GM23338 (cell line): ENCODE measurements around the gene EHF. TPM values are rescaled to one million over a fixed set of nuclear protein-coding genes. Genes with fewer than 3 reads are reported as not detected.
A peak's percentile ranks its signal among the peaks of the same experiment; 100 is the strongest.

ENCODE experiments used
- ATAC-seq: fragments of 200-7000 bp; cut with Tn5 transposase; 3 replicates; pipeline ENCODE4 v1.9.1; 2020
- DNase-seq: peaks from one replicate; pipeline ENCODE4 v3.0.0-alpha.2; 2015; ENCODE audit warnings: low spot score
- H2AFZ ChIP-seq: fragments of 200-600 bp; sonication (generic); 2 replicates; pipeline ENCODE4 v1.8.0; 2016; ENCODE audit warnings: antibody characterized with exemption, mild to moderate bottlenecking, moderate library complexity
- H3F3A ChIP-seq: fragments of 200-600 bp; sonication (generic); replicated peaks from 2 replicates; pipeline ENCODE4 v1.8.0; 2017; ENCODE audit warnings: antibody characterized with exemption, mixed run types, low read depth
- H3K27ac ChIP-seq: fragments of 200-600 bp; sonication (generic); 2 replicates; pipeline ENCODE4 v1.6.1; 2016; ENCODE audit warnings: low read depth
- H3K27me3 ChIP-seq: fragments of 200-600 bp; sonication (generic); 2 replicates; pipeline ENCODE4 v1.8.0; 2016; ENCODE audit warnings: mild to moderate bottlenecking, mixed run types, moderate library complexity; ENCODE audit not compliant: insufficient read depth
- H3K36me3 ChIP-seq: fragments of 200-600 bp; sonication (generic); 2 replicates; pipeline ENCODE4 v1.8.0; 2016; ENCODE audit warnings: mild to moderate bottlenecking; ENCODE audit not compliant: insufficient read depth
- H3K4me1 ChIP-seq: fragments of 200-600 bp; sonication (generic); 2 replicates; pipeline ENCODE4 v1.8.0; 2016; ENCODE audit warnings: mild to moderate bottlenecking, moderate library complexity; ENCODE audit not compliant: insufficient read depth
- H3K4me2 ChIP-seq: fragments of 200-600 bp; sonication (generic); 2 replicates; pipeline ENCODE4 v1.7.1; 2017; ENCODE audit warnings: mixed run types
- H3K4me3 ChIP-seq: fragments of 200-600 bp; sonication (generic); 2 replicates; pipeline ENCODE4 v1.6.1; 2016; ENCODE audit warnings: mixed run types
- H3K79me2 ChIP-seq: fragments of 200-600 bp; sonication (generic); replicated peaks from 2 replicates; pipeline ENCODE4 v1.8.0; 2017; ENCODE audit warnings: mild to moderate bottlenecking; ENCODE audit not compliant: insufficient read depth
- H3K9me2 ChIP-seq: fragments of 200-600 bp; sonication (generic); 2 replicates; pipeline ENCODE4 v1.8.0; 2017; ENCODE audit not compliant: insufficient read depth
- H4K20me1 ChIP-seq: fragments of 200-600 bp; sonication (generic); replicated peaks from 2 replicates; pipeline ENCODE4 v1.8.0; 2017; ENCODE audit warnings: mild to moderate bottlenecking; ENCODE audit not compliant: insufficient read depth
- H3K27ac Mint-ChIP-seq: 2 replicates; pipeline ENCODE4 v1.8.0; 2020; ENCODE audit warnings: inconsistent platforms, mild to moderate bottlenecking, moderate library complexity, mixed read lengths
- H3K27me3 Mint-ChIP-seq: 3 replicates; pipeline ENCODE4 v1.8.0; 2022; ENCODE audit warnings: low read depth, mild to moderate bottlenecking, moderate library complexity, mixed read lengths, inconsistent platforms; ENCODE audit not compliant: insufficient read depth, poor library complexity
- H3K36me3 Mint-ChIP-seq: 3 replicates; pipeline ENCODE4 v1.8.0; 2021; ENCODE audit warnings: low read depth, mild to moderate bottlenecking, inconsistent platforms, moderate library complexity, mixed read lengths
- H3K4me1 Mint-ChIP-seq: 3 replicates; pipeline ENCODE4 v1.8.0; 2020; ENCODE audit warnings: mild to moderate bottlenecking, inconsistent platforms, mixed read lengths
- H3K4me3 Mint-ChIP-seq: 3 replicates; pipeline ENCODE4 v1.8.0; 2021; ENCODE audit warnings: moderate library complexity, mild to moderate bottlenecking, inconsistent platforms, mixed read lengths
- H3K9me3 Mint-ChIP-seq: 3 replicates; pipeline ENCODE4 v1.8.0; 2020; ENCODE audit warnings: moderate library complexity, mild to moderate bottlenecking, inconsistent platforms, mixed read lengths
- STAT1 ChIP-seq: IDR thresholded peaks from one replicate; pipeline ENCODE4 v1.6.1; 2016; ENCODE audit warnings: antibody characterized with exemption; ENCODE audit not compliant: unreplicated experiment
- ZNF331 ChIP-seq: fragments of 250-450 bp; sonication (Bioruptor Pico); IDR thresholded peaks from 2 replicates; pipeline ENCODE4 v1.5.0; 2020; ENCODE audit warnings: low read depth, mild to moderate bottlenecking, moderate library complexity
- polyA plus RNA-seq: library from polyadenylated mRNA; unstranded; fragments of >200 nt; fragmentation: Nextera tagmentation; extraction: Ambion mirVana; gene quantifications from 2 replicates; pipeline ENCODE4 v1.2.1, GENCODE V29; 2016
- total RNA-seq: library from RNA; depleted of rRNA; stranded (reverse); fragments of >200 nt; shearing (Covaris generic); gene quantifications from 2 replicates; pipeline ENCODE4 v1.2.3, GENCODE V29; 2014
- TF ChIP-seq, protein P1 (sequence below), 2 experiments: fragments of 200-600 bp in 1 of 2; sonication (generic) in 1 of 2; conservative IDR thresholded peaks; 2 replicates each; pipeline versions ENCODE4 v1.5.1 to v1.6.1; 2016 to 2017; ENCODE audit warnings: antibody characterized with exemption in 2 of 2, low read depth in 2 of 2, mild to moderate bottlenecking in 2 of 2, moderate library complexity in 1 of 2
- TF ChIP-seq, protein P2 (sequence below): IDR thresholded peaks from one replicate; pipeline ENCODE4 v1.6.1; 2018; ENCODE audit warnings: antibody characterized with exemption; ENCODE audit not compliant: unreplicated experiment
- TF ChIP-seq, protein P3 (sequence below): IDR thresholded peaks from 2 replicates; pipeline ENCODE4 v1.6.1; 2016; ENCODE audit warnings: antibody characterized with exemption

Gene EHF
- total and polyA plus RNA-seq, 2 experiments from 2014 or later, result not detected

DNA sequence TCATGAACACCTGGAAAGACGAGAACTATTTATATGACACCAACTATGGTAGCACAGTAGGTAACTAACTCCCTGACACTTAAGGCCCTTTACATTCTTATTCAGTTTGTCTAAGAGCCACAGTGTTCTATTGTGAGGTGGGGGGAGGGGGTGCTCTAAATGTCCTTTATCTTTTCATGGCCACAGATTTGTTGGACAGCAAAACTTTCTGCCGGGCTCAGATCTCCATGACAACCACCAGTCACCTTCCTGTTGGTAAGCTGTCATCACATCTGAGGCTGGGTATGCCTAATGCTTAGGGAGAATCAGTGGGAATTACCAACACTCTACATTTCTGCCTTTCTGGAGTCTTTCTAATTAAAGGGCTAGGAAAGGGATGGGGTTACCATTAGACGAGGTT, 30.7 kb downstream of the EHF start (continued):
- TF ChIP-seq, protein P1, sequence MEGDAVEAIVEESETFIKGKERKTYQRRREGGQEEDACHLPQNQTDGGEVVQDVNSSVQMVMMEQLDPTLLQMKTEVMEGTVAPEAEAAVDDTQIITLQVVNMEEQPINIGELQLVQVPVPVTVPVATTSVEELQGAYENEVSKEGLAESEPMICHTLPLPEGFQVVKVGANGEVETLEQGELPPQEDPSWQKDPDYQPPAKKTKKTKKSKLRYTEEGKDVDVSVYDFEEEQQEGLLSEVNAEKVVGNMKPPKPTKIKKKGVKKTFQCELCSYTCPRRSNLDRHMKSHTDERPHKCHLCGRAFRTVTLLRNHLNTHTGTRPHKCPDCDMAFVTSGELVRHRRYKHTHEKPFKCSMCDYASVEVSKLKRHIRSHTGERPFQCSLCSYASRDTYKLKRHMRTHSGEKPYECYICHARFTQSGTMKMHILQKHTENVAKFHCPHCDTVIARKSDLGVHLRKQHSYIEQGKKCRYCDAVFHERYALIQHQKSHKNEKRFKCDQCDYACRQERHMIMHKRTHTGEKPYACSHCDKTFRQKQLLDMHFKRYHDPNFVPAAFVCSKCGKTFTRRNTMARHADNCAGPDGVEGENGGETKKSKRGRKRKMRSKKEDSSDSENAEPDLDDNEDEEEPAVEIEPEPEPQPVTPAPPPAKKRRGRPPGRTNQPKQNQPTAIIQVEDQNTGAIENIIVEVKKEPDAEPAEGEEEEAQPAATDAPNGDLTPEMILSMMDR (conservative IDR thresholded peaks at IDR 0.05; ENCODE audit: low read depth in 2 of 2), result no peak
- TF ChIP-seq, protein P2, sequence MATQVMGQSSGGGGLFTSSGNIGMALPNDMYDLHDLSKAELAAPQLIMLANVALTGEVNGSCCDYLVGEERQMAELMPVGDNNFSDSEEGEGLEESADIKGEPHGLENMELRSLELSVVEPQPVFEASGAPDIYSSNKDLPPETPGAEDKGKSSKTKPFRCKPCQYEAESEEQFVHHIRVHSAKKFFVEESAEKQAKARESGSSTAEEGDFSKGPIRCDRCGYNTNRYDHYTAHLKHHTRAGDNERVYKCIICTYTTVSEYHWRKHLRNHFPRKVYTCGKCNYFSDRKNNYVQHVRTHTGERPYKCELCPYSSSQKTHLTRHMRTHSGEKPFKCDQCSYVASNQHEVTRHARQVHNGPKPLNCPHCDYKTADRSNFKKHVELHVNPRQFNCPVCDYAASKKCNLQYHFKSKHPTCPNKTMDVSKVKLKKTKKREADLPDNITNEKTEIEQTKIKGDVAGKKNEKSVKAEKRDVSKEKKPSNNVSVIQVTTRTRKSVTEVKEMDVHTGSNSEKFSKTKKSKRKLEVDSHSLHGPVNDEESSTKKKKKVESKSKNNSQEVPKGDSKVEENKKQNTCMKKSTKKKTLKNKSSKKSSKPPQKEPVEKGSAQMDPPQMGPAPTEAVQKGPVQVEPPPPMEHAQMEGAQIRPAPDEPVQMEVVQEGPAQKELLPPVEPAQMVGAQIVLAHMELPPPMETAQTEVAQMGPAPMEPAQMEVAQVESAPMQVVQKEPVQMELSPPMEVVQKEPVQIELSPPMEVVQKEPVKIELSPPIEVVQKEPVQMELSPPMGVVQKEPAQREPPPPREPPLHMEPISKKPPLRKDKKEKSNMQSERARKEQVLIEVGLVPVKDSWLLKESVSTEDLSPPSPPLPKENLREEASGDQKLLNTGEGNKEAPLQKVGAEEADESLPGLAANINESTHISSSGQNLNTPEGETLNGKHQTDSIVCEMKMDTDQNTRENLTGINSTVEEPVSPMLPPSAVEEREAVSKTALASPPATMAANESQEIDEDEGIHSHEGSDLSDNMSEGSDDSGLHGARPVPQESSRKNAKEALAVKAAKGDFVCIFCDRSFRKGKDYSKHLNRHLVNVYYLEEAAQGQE, result no peak
- TF ChIP-seq ZNF331 (CRISPR knock-in tag), result no peak
- TF ChIP-seq, protein P3, sequence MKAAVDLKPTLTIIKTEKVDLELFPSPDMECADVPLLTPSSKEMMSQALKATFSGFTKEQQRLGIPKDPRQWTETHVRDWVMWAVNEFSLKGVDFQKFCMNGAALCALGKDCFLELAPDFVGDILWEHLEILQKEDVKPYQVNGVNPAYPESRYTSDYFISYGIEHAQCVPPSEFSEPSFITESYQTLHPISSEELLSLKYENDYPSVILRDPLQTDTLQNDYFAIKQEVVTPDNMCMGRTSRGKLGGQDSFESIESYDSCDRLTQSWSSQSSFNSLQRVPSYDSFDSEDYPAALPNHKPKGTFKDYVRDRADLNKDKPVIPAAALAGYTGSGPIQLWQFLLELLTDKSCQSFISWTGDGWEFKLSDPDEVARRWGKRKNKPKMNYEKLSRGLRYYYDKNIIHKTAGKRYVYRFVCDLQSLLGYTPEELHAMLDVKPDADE, result no peak

DNA sequence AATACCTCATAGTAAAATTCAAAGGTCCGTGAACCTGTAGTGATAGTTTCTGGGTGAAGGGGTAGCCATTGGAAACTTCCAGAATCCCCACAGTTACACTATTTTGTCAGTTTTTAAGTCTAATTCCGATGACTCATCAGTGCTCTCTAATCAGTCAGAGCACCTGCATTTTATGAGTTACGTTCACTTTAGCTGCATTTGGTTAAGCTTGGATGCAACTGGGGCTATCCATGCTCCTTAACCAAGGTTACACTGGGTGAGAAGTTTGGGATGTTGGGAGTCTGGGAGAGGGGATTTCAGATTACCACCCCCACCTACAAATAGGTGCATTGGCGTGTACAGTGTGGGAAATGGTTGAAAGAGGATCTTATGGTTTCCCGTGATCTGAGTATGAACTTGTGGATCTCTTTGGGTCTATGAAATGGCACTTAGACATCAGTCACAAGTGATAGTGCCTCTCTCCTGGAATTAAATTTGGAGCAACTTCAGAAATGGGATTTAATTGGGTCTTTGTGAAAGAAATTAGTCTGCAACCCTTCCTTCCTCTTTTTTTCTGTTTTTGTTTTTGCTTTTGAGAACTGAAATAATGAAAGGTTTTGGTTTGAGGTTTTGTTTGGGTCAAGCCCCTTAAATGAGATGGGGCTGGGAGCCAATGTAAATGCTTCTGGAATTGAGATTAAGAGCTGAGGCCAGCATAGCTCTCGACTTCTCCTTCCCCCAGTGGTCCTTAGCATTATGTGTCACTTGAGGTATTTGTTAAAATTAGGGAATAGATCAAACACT, 31.5 kb downstream of the EHF start:
- ATAC-seq, result no peak
- peaks cover 37% of the 10 kb centered on the region for H3K4me1 Mint-ChIP-seq

More for the DNA sequence above, 31.5 kb downstream of the EHF start:
- Histone ChIP-seq H3K9me2 (peaks cover 7% of the 10 kb centered on the region; the same call in 1 of the 2 replicates), H2AFZ (no peak overlapping the region), H3K4me3 (no peak overlapping the region), H3K4me2 (0 out of 2 replicates have a peak overlapping the region, but pooled peaks have one; percentile 11), H3K36me3 (no peaks in the 10 kb centered on the region), H3K27me3 (no peaks in the 10 kb centered on the region), H3K27ac (no peak overlapping the region), H3F3A (no peaks in the 10 kb centered on the region), H4K20me1 (no peaks in the 10 kb centered on the region), H3K4me1 (peaks cover 43% of the 10 kb centered on the region), H3K79me2 (no peaks in the 10 kb centered on the region)
- no peak for DNase-seq
- 0 out of 3 replicates have a peak, but pooled peaks cover 3% of the 10 kb centered on the region for H3K9me3 Mint-ChIP-seq
- H3K36me3 Mint-ChIP-seq, result no peaks in the 10 kb centered on the region
- no peak overlapping the region for H3K4me3 Mint-ChIP-seq
- no peaks in the 10 kb centered on the region for H3K27me3 Mint-ChIP-seq
- no peak overlapping the region for H3K27ac Mint-ChIP-seq
- TF ChIP-seq, protein P3, result no peak
- no peak for TF ChIP-seq STAT1
- no peak for TF ChIP-seq ZNF331 (CRISPR knock-in tag)
